Neuronal stem cell (in vitro differentiated cells): ENCODE measurements around the gene ACTN4.
"Not testable (repeated sequence)": the region's sequence is repeated elsewhere in the genome, so short reads cannot be mapped to it uniquely, and the experiment has no call there.

ENCODE experiments used
- DNase-seq: peaks from one replicate; pipeline ENCODE4 v3.0.0-alpha.2; 2013; ENCODE audit warnings: low spot score
- H2AFZ ChIP-seq: one replicate; pipeline ENCODE4 v1.6.1; 2013; ENCODE audit warnings: mild to moderate bottlenecking, low read length, inconsistent platforms
- H2AK5ac ChIP-seq: 2 replicates; pipeline ENCODE4 v1.6.1; 2013; ENCODE audit warnings: low read depth, mild to moderate bottlenecking, inconsistent platforms, low read length, moderate library complexity, mixed read lengths
- H2BK120ac ChIP-seq: 2 replicates; pipeline ENCODE4 v1.6.1; 2013; ENCODE audit warnings: low read depth, mild to moderate bottlenecking, inconsistent platforms, low read length, moderate library complexity, mixed read lengths
- H2BK12ac ChIP-seq: one replicate; pipeline ENCODE4 v1.6.1; 2013; ENCODE audit warnings: low read length, inconsistent platforms
- H2BK15ac ChIP-seq: 2 replicates; pipeline ENCODE4 v1.6.1; 2013; ENCODE audit warnings: mild to moderate bottlenecking, low read length, inconsistent platforms, mixed read lengths
- H2BK5ac ChIP-seq: one replicate; pipeline ENCODE4 v1.6.1; 2013; ENCODE audit warnings: inconsistent platforms, mild to moderate bottlenecking, low read length, moderate library complexity
- H3K14ac ChIP-seq: one replicate; pipeline ENCODE4 v1.6.1; 2013; ENCODE audit warnings: low read length, inconsistent platforms
- H3K18ac ChIP-seq: 2 replicates; pipeline ENCODE4 v1.6.1; 2013; ENCODE audit warnings: low read length, inconsistent platforms
- H3K23ac ChIP-seq: 2 replicates; pipeline ENCODE4 v1.6.1; 2013; ENCODE audit warnings: low read depth, mild to moderate bottlenecking, mixed read lengths, low read length, inconsistent platforms; ENCODE audit not compliant: poor library complexity
- H3K27ac ChIP-seq: replicated peaks from 3 replicates; pipeline ENCODE4 v1.5.1; 2013; ENCODE audit warnings: low read length, inconsistent platforms
- H3K27me3 ChIP-seq, 3 experiments: 2 replicates each; pipeline ENCODE4 v1.6.1; 2013; ENCODE audit warnings: low read length in 3 of 3, mild to moderate bottlenecking in 2 of 3, inconsistent platforms in 1 of 3, low read depth in 1 of 3, mixed read lengths in 1 of 3, moderate library complexity in 1 of 3; ENCODE audit not compliant: control insufficient read depth in 3 of 3, insufficient read depth in 3 of 3
- H3K36me3 ChIP-seq, 2 donors: replicated peaks in 1 of 2; 2 replicates each; pipeline ENCODE4 v1.6.1; 2013; ENCODE audit warnings: low read length in 2 of 2; ENCODE audit not compliant: control insufficient read depth in 2 of 2, insufficient read depth in 2 of 2
- H3K4ac ChIP-seq: 2 replicates; pipeline ENCODE4 v1.6.1; 2013; ENCODE audit warnings: inconsistent platforms, mild to moderate bottlenecking, low read length, moderate library complexity
- H3K4me1 ChIP-seq, 2 donors: 1 replicate in 1 of 2; 2 replicates in 1 of 2; pipeline ENCODE4 v1.6.1; 2013; ENCODE audit warnings: low read length in 2 of 2, low read depth in 1 of 2; ENCODE audit not compliant: control insufficient read depth in 2 of 2, insufficient read depth in 1 of 2
- H3K4me2 ChIP-seq: one replicate; pipeline ENCODE4 v1.6.1; 2013; ENCODE audit warnings: mild to moderate bottlenecking, low read length, inconsistent platforms; ENCODE audit not compliant: insufficient read depth, poor library complexity, severe bottlenecking
- H3K4me3 ChIP-seq, 2 donors: 2 replicates each; pipeline ENCODE4 v1.5.1; 2013; ENCODE audit warnings: low read length in 2 of 2, mild to moderate bottlenecking in 2 of 2, inconsistent platforms in 1 of 2, moderate library complexity in 1 of 2
- H3K79me1 ChIP-seq: one replicate; pipeline ENCODE4 v1.6.1; 2013; ENCODE audit warnings: low read depth, mild to moderate bottlenecking, inconsistent platforms, low read length, moderate library complexity
- H3K9ac ChIP-seq: one replicate; pipeline ENCODE4 v1.6.1; 2013; ENCODE audit warnings: mild to moderate bottlenecking, low read depth, low read length, inconsistent platforms; ENCODE audit not compliant: poor library complexity
- H3K9me3 ChIP-seq, 2 donors: replicated peaks in 1 of 2; 2 replicates each; pipeline versions ENCODE3 to v1.6.1; 2013; ENCODE audit warnings: low read length in 2 of 2, mild to moderate bottlenecking in 2 of 2, inconsistent platforms in 1 of 2, low read depth in 1 of 2, mixed read lengths in 1 of 2, moderate library complexity in 1 of 2; ENCODE audit not compliant: control insufficient read depth in 2 of 2, insufficient read depth in 1 of 2
- H4K8ac ChIP-seq: one replicate; pipeline ENCODE4 v1.6.1; 2013; ENCODE audit warnings: low read depth, mild to moderate bottlenecking, inconsistent platforms, low read length, moderate library complexity
- H4K91ac ChIP-seq: one replicate; pipeline ENCODE4 v1.6.1; 2013; ENCODE audit warnings: low read length, low read depth, mild to moderate bottlenecking, inconsistent platforms; ENCODE audit not compliant: poor library complexity
- WGBS, 2 donors: extraction: QIAGEN DNeasy Blood & Tissue Kit; methylation state at CpG; one replicate each; pipeline ENCODE4 v1.1.7; 2013; ENCODE audit warnings: missing lambda C conversion rate in 2 of 2, mixed read lengths in 1 of 2; ENCODE audit not compliant: insufficient read length in 2 of 2, insufficient replicate concordance in 1 of 2; ENCODE audit errors: extremely low coverage in 2 of 2; 5-methylcytosine and 5-hydroxymethylcytosine counted together

ACTN4 gene

DNA sequence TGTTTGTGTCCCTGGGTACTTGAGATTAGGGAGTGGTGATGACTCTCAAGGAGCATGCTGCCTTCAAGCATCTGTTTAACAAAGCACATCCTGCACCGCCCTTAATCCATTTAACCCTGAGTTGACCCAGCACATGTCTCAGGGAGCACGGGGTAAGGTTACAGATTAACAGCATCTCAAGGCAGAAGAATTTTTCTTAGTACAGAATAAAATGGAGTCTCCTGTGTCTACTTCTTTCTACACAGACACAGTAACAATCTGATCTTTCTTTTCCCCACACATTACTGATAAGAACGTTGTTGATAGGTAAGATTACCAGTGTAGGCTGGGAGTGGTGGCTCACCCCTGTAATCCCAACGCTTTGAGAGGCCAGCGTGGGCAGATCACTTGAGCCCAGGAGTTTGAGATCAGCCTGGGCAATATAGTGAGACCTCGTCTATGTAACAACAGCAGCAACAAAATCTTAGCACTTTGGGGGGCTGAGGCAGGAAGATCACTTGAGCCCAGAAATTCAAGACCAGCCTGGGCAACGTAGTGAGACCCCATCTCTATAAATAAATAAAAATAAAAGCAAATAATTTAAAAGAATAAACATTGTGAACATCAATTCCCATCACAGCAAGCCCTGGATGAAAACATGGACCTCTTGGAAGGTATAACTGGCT is 15.5 kb upstream of the ACTN4 start:
- not testable (repeated sequence) for H2BK12ac ChIP-seq, H3K27ac ChIP-seq, H3K4me1 ChIP-seq, H3K4ac ChIP-seq, H3K4me3 ChIP-seq, H3K23ac ChIP-seq, H2BK15ac ChIP-seq, H2BK120ac ChIP-seq, H3K14ac ChIP-seq, H3K79me1 ChIP-seq, H2AFZ ChIP-seq, DNase-seq, H4K91ac ChIP-seq, H3K27me3 ChIP-seq, H3K18ac ChIP-seq, H4K8ac ChIP-seq, H2AK5ac ChIP-seq, H3K9me3 ChIP-seq, H2BK5ac ChIP-seq, H3K9ac ChIP-seq, H3K4me2 ChIP-seq
- peaks cover 28 to 79% of the 10 kb centered on the region in 2 donors for H3K36me3 ChIP-seq
- WGBS, 2 donors, result no CpG with 5 or more reads among the region's 7 CpGs

DNA sequence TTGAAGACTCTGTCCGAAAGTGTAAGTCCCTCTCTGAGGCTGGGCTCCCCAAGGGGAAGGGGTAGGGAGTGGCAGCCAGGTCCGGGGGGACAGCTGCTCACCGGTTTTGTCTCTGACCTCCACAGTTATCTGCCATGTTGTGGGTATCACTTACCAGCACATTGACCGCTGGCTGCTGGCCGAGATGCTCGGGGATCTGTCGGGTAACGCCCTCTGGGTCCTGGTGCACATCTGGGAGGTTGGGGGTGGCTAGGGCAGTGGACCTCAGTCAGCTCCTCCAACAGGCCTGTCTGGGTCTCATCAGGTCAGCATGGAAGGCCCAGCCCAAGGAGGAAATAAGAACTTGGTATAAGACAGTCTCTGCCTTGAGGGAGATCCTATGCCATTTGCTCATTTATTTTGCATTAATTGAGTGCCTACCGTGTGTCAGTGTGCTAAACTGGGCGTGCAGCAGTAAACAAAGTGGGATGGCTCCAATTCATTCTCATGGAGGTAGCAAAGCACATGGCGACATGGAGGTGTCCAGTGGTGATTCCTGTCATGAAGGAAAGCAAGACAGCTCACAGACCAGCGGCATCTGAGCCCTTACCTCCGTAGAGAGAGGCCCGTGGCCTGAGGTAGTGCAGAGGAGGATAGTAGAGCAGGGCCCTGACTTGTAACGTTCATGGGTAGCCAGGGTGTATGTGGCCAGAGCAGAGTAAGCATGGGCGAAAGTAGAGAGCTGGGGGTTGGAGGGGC is 14.8 kb upstream of the ACTN4 start:
- no peak overlapping the region for H2BK15ac ChIP-seq
- H2AFZ ChIP-seq, result no peak overlapping the region
- peak overlapping the region; percentile 24 for H3K9ac ChIP-seq
- H3K4me2 ChIP-seq, result no peak overlapping the region
- no peak overlapping the region for H3K23ac ChIP-seq
- H3K27ac ChIP-seq, result no peak overlapping the region
- no peaks in the 10 kb centered on the region for H3K9me3 ChIP-seq
- H3K4ac ChIP-seq, result no peak overlapping the region
- H3K27me3 ChIP-seq, result no peaks in the 10 kb centered on the region
- H3K36me3 ChIP-seq, result peaks cover 26 to 74% of the 10 kb centered on the region in 2 donors
- no peak overlapping the region for H2BK5ac ChIP-seq
- no peak overlapping the region for H2BK12ac ChIP-seq
- H3K14ac ChIP-seq, result no peak overlapping the region
- H3K79me1 ChIP-seq, result no peaks in the 10 kb centered on the region
- no peak overlapping the region for H2BK120ac ChIP-seq
- no CpG with 5 or more reads among the region's 16 CpGs for WGBS, 2 donors
- H3K4me3 ChIP-seq, result no peak overlapping the region
- H2AK5ac ChIP-seq, result peak overlapping the region; percentile 33
- no peak overlapping the region for H4K91ac ChIP-seq
- no peak overlapping the region for H4K8ac ChIP-seq
- no peak for DNase-seq
- H3K18ac ChIP-seq, result no peak overlapping the region
- H3K4me1 ChIP-seq, result no peaks in the 10 kb centered on the region

DNA sequence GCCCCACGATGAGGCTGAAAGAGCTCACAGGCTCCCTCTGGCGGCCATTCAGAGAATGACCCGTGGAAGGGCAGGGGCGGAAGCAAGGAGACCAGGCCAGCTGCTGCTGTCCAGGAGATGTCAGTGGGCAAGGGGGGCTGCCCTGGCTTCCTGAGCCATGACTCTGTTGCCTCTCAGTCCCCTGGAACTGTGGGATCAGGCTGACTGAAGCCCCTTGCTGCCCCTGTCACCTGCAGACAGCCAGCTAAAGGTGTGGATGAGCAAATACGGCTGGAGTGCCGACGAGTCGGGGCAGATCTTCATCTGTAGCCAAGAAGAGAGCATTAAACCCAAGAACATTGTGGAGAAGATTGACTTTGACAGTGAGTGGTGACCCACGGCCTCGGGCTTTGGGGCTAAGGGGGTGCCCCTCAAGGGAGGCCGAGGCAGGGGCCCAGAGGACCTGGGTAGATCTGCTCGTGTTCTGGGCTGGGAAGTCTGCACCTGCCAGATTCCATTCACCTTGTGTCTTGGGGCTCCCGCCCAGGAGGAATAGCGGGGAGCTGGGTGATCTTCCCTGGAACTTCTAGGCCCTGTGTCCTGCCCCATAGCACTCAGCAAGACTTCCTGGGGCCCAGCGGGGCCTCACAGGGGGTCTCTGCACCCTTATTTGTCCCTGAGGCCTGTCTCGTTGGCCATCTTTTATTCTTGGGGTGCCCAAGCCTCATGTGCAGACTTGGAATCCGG is 12.5 kb upstream of the ACTN4 start:
- Histone ChIP-seq H4K8ac (no peak overlapping the region), H3K9ac (no peak overlapping the region), H2BK5ac (peak overlapping the region; percentile 93), H3K18ac (peak overlapping the region; percentile 35), H3K4me1 (no peaks in the 10 kb centered on the region), H4K91ac (no peak overlapping the region), H3K23ac (no peak overlapping the region), H3K27ac (no peak overlapping the region), H3K4ac (no peak overlapping the region), H3K36me3 (peaks cover 15 to 53% of the 10 kb centered on the region in 2 donors), H3K27me3 (no peaks in the 10 kb centered on the region), H3K4me2 (no peak overlapping the region), H2AK5ac (peak overlapping the region; percentile 3), H2BK120ac (no peak overlapping the region), H2BK15ac (peak overlapping the region; percentile 39), H3K14ac (no peak overlapping the region), H3K79me1 (no peaks in the 10 kb centered on the region), H2BK12ac (peak overlapping the region; percentile 1), H3K4me3 (no peak overlapping the region), H2AFZ (no peak overlapping the region), H3K9me3 (peaks cover 0 to 2% of the 10 kb centered on the region in 2 donors)
- DNase-seq, result peak; percentile 69
- no CpG with 5 or more reads among the region's 17 CpGs for WGBS, 2 donors
